GM10266 (cell line): ENCODE results near the gene TTC33.

Source experiments
- DNase-seq: peaks from one replicate; pipeline ENCODE4 v3.0.0; 2012; ENCODE audit errors: extremely low spot score
- TF ChIP-seq, protein P1 (sequence below): IDR thresholded peaks from 2 replicates; pipeline ENCODE4 v1.5.1; 2012; ENCODE audit warnings: mild to moderate bottlenecking, low read depth; ENCODE audit not compliant: control insufficient read depth, insufficient read depth; ENCODE audit errors: missing control alignments

The TTC33 gene

DNA sequence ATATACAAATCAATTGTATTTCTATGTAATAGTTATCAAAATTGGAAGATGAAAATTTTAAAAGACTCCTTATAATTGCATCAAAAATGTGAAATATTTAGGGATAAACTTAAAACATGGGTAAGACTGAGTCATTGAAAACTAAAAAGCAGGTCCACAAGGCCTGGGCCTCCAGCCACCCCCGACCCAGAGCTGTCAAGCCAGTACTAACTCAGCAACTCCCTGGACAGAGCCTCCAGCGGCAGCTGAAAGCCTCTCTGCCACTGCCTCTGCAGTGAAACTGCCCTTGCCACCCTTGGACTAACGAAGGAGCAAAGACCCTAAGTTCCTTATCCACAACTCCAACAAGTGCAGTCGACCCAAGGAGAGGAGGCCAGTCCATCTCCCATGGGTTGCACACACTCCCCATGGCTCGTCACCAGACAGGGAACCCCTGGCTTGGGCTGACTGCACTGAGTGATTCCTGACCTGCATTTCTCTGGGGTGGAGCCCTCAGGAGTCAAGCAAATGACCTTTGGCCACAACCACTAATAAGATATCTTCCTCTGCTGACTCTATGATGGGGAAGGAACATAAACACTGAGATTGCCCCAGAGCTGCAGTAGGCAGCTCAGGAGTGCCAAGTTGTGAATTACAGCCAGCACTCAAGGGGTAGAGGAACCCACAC is 55.5 kb downstream of the TTC33 start:
- TF ChIP-seq, protein P1, sequence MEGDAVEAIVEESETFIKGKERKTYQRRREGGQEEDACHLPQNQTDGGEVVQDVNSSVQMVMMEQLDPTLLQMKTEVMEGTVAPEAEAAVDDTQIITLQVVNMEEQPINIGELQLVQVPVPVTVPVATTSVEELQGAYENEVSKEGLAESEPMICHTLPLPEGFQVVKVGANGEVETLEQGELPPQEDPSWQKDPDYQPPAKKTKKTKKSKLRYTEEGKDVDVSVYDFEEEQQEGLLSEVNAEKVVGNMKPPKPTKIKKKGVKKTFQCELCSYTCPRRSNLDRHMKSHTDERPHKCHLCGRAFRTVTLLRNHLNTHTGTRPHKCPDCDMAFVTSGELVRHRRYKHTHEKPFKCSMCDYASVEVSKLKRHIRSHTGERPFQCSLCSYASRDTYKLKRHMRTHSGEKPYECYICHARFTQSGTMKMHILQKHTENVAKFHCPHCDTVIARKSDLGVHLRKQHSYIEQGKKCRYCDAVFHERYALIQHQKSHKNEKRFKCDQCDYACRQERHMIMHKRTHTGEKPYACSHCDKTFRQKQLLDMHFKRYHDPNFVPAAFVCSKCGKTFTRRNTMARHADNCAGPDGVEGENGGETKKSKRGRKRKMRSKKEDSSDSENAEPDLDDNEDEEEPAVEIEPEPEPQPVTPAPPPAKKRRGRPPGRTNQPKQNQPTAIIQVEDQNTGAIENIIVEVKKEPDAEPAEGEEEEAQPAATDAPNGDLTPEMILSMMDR = no peak
- no peak for DNase-seq

GRCh38 chr5:40694433-40694832 is 61.3 kb downstream of the TTC33 start:
- no peak for DNase-seq

GRCh38 chr5:40691894-40692293 is 63.9 kb downstream of the TTC33 start:
- TF ChIP-seq, protein P1 = no peak
- no peak for DNase-seq

More at GRCh38 chr5:40694433-40694832, 61.3 kb downstream of the TTC33 start:
- TF ChIP-seq, protein P1 = no peak

DNA sequence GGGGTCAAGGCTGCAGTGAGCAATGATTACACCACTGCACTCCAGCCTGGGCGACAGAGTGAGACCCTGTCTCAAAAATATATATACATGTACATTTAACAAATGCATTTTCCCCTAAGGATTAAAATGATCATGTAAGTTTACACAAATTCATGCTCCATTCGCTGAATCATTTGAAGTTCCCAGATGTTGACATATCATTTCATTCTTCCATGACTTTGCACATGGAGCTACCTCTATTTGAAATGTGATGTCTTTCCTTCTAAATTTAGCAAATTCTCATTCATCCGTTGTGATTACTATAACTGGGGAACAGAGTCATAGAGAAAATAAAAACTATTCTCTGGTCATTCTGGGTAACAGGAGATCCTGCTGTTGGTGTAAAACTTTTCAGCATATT is 65.5 kb downstream of the TTC33 start:
- TF ChIP-seq, protein P1 = no peak
- no peak for DNase-seq

- DNase-seq = no peak
- TF ChIP-seq, protein P1 = no peak
Observed at GRCh38 chr5:40689438-40689837, 66.3 kb downstream of the TTC33 start.

- TF ChIP-seq, protein P1 = no peak
- DNase-seq = no peak
Observed at GRCh38 chr5:40688996-40689395, 66.8 kb downstream of the TTC33 start.

- DNase-seq = peak; percentile 62
Observed at GRCh38 chr5:40688127-40688761, 67.5 kb downstream of the TTC33 start.

More at GRCh38 chr5:40688127-40688761, 67.5 kb downstream of the TTC33 start:
- TF ChIP-seq, protein P1 = peak; percentile 83
